GM15510 (cell line): ENCODE measurements around the gene CDH8.

Experiments used
- POLR2A ChIP-seq: IDR thresholded peaks from 3 replicates; pipeline ENCODE4 v1.6.1; 2011; ENCODE audit warnings: borderline replicate concordance; ENCODE audit not compliant: insufficient read length; ENCODE audit errors: extremely low read depth

Gene CDH8

GRCh38 chr16:61681124-61681523, 355.1 kb downstream of the CDH8 start:
- no peak for TF ChIP-seq POLR2A

DNA sequence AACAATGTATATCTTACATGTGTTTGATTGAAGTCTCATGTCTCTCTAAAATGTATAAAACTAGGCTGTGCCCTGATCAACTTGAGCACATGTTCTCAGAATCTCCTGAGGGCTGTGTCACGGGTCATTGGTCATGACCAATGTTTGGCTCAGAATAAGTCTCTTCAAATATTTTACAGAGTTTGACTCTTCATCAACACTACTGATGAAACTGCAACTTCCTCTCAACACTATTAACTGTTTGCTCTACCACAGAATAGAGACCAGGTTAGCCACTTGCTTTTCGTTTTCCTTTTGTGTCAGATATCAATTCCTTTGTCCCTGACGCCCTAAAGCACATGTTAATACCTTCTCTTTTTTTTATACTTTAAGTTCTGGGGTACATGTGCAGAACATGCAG, 358.1 kb downstream of the CDH8 start:
- no peak for TF ChIP-seq POLR2A

DNA sequence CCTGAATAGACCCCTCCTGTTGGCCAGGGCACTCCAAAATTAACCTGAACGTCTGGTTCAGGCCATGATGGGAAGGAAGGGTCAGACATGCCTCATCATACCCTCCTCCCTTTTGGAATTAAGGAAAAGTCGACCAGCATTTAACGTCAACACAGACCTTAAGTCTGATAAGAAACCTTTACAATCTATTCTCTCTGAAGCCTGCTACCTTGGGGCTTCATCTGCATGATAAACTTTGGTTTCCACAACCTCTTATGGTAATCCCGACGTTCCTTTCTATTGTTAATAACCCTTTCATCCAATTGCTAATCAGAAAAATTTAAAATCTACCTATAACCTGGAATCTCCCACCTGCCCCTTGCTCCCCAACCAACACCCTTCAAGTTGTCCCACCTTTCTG, 358.5 kb downstream of the CDH8 start:
- no peak for TF ChIP-seq POLR2A

DNA sequence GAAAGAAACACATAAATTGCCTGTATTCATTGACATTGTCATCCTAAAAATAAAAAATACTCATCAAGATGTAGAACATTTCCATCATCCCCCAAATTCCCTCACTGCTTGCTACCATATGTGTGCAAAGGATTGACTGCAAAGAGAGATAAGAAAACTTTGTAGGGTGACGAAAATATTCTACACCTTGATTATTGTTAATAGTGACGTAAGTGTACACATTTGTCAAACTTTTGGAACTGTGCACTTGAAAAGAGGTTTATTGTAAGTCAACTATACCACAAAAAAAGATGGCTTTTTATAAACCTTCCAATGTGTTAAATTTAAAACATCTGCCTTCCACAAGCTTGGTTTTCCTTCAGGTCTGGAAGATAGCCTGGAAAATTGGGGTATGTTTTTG, 359.5 kb downstream of the CDH8 start:
- TF ChIP-seq POLR2A: no peak

- no peak for TF ChIP-seq POLR2A
Observed at GRCh38 chr16:61671161-61671560, 365.1 kb downstream of the CDH8 start.

DNA sequence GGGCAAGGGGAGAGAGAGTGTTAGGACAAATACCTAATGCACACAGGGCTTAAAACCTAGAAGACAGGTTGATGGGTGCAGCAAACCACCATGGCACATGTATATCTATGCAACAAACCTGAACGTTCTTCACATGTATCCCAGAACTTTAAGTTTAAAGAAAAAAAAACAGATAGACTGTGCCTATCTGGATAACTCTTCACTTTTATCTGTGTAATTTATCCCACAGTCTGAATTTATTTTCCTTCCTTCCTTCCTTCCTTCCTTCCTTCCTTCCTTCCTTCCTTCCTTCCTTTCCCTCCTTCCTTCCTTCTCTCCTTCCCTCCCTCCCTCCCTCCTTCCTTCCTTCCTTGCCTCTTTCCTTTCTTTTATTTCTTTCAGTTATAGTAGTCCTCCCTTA, 370.7 kb downstream of the CDH8 start:
- no peak for TF ChIP-seq POLR2A

DNA sequence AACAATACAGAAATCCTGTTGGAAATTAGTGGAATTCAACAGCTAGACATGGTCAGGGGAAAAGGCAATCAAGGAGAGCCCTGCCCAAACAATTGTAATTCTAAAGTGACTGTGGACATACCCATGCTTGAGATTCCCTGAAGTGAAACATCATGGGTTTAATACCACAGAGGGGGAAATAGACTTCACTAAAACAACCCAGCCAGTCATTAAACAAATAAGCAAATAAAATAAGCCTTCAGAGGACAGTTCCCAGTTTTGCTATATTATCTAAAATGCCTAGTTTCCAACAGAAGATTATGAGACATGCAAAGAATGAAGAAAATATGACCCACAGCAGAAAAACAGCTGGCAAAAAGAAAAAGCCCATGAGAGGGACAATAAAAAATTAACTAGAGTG, 376.3 kb downstream of the CDH8 start:
- TF ChIP-seq POLR2A: no peak

DNA sequence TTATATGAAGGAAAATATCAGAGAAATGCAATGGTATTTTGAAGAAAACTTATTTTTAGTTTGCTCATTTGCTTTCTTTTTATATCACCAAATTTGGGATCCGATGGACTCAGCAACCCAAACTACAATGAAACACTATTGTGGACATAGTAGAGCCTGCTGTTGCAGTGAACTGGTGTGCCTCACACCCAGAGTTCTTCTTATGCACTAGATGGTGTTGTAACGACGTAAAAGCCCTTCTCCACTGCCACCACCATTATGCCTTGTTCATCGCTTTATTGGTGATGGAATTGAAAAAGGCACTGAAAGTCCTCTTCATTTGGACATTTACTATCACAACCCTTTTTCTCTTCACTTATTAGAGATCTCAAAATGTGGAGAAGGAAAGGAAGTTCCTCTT, 381.3 kb downstream of the CDH8 start:
- TF ChIP-seq POLR2A: no peak

DNA sequence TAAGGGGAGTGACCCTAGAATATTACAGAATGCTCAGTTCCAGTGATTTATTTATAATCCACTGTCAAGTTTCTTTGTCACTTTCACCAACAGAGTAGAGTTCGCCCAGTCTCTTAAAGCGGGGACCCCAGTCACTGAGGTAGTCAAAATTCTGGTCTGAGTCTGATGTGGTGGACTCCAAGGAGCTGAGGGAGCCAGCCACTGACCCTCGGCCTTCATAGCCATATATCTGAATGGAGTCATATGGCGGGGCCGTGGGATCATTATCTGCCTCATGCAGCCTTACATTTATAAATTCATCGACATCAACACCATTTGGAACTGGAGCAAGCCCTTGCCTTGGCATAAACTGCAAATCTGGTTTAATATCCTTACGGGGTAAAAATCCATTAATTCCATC, 382.7 kb downstream of the CDH8 start:
- no peak for TF ChIP-seq POLR2A

DNA sequence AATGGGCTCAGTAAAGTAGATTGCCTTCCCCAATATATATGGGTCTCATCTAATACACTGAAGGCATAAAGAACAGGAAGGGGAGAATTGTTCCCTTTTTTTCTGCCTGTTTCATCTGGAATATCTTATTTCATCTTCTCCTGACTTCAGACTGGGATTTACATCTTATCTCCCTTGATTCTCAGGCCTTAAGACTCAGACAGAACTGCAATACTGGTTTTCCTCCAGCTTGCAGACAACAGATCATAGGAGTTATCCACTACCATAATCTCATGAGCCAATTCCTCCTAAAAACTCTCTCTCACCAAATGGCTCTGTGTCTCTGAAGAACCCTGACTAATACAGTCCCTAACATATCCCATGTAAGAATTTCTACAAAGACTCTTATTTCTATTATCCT, 390.7 kb downstream of the CDH8 start:
- TF ChIP-seq POLR2A: no peak

DNA sequence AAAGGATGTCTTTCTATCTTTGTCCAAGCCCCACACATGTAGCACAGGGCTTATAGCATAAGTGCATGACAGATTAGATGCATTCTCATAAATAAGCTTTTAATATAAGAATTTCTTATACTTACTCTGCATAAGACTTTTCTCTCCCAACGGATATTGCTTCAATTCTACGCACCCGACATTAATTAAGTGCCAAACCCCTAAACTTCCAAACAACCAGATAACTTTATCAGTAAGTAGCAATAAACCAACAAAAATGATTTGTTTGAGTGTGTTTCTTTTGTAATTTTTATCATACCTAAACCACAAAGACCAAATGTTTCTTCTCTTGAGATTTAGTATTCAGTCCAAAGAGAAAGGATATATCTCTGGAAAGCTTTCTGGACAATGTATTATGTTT, 391.5 kb downstream of the CDH8 start:
- TF ChIP-seq POLR2A: no peak

GRCh38 chr16:61617219-61617783, 418.9 kb downstream of the CDH8 start:
- TF ChIP-seq POLR2A: no peak

DNA sequence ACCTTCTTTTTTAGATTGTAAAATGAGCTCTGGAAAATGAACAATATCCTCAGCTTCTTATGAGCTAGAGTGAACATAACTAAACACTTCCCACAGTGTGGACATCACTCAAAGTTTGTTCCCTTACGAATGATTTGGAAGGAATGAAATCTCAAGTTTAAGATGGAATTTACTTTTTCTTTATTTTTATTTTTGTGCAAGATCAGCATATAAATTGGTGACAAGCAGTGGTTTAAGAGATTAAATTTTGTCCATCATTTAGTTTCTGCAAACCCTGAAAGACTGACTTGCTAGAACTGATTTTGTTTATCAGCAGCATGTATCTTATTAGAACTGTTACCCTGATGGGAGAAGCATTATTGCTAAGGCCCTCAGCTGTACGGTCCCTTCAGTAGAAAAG, 420.1 kb downstream of the CDH8 start:
- no peak for TF ChIP-seq POLR2A

- TF ChIP-seq POLR2A: no peak
Observed at GRCh38 chr16:61611847-61612491, 424.3 kb downstream of the CDH8 start.

DNA sequence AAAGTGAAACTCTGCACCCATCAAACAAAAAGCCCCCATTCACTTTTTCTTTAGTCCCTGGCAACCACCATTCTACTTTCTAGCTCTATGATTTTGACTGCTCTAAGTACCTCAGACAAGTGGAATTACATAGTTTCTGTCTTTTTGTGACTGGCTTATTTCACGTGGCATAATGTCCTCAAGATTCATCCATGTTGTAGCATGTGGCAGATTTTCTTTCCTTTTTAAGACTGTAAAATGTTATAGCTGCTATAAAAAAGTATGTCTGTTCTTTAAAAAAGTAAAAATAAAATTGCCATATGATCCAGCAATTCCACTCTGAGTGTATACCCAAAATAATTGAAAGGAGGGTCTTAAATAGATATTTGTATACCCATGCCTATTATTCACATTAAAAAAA, 429.7 kb downstream of the CDH8 start:
- TF ChIP-seq POLR2A: no peak
